Neural cell (in vitro differentiated cells): ENCODE results near the gene CASZ1. TPM values are rescaled to one million over a fixed set of nuclear protein-coding genes. Genes with fewer than 3 reads are reported as not detected.

Experiments
- H2AFZ ChIP-seq: fragments of 200-600, 300-800 bp; sonication (generic), shearing (Covaris generic); 2 replicates; pipeline ENCODE4 v1.6.0; 2014; ENCODE audit warnings: low read depth, mild to moderate bottlenecking, antibody characterized with exemption, low read length, moderate library complexity
- H3F3A ChIP-seq: fragments of 200-600 bp; shearing (Covaris generic); 2 replicates; pipeline ENCODE4 v1.6.1; 2016; ENCODE audit warnings: mild to moderate bottlenecking, moderate library complexity, mixed read lengths, antibody characterized with exemption, low read length; ENCODE audit not compliant: insufficient read depth, poor library complexity, severe bottlenecking
- H3K27ac ChIP-seq: fragments of 200-600, 300-800 bp; sonication (generic), shearing (Covaris generic); 2 replicates; pipeline ENCODE4 v1.5.1; 2014; ENCODE audit warnings: mild to moderate bottlenecking, low read length, moderate library complexity
- H3K27me3 ChIP-seq: fragments of 300-800, 200-600 bp; sonication (generic), shearing (Covaris generic); 2 replicates; pipeline ENCODE4 v1.6.0; 2014; ENCODE audit warnings: mild to moderate bottlenecking, low read depth, low read length, moderate library complexity; ENCODE audit not compliant: insufficient read depth
- H3K36me3 ChIP-seq: fragments of 300-800, 200-600 bp; sonication (generic), shearing (Covaris generic); 2 replicates; pipeline ENCODE4 v1.5.1; 2014; ENCODE audit warnings: mild to moderate bottlenecking, antibody characterized with exemption, low read length, moderate library complexity; ENCODE audit not compliant: insufficient read depth
- H3K4me2 ChIP-seq: fragments of 300-800, 200-600 bp; sonication (generic), shearing (Covaris generic); 2 replicates; pipeline ENCODE4 v1.6.0; 2014; ENCODE audit warnings: mild to moderate bottlenecking, low read length
- H3K4me3 ChIP-seq: fragments of 300-800, 200-600 bp; sonication (generic), shearing (Covaris generic); 2 replicates; pipeline ENCODE4 v1.5.1; 2014; ENCODE audit warnings: mild to moderate bottlenecking, low read length, moderate library complexity
- H3K79me2 ChIP-seq: fragments of 200-600 bp; shearing (Covaris generic); replicated peaks from 2 replicates; pipeline ENCODE4 v1.6.0; 2014; ENCODE audit warnings: mild to moderate bottlenecking, low read length, moderate library complexity; ENCODE audit not compliant: insufficient read depth
- H3K9ac ChIP-seq: fragments of 300-800, 200-600 bp; sonication (generic), shearing (Covaris generic); 2 replicates; pipeline ENCODE4 v1.6.1; 2016; ENCODE audit warnings: mild to moderate bottlenecking, low read length, mixed read lengths
- H3K9me2 ChIP-seq: fragments of 200-600 bp; shearing (Covaris generic); 2 replicates; pipeline ENCODE4 v1.6.1; 2016; ENCODE audit warnings: mild to moderate bottlenecking, low read length, mixed read lengths; ENCODE audit not compliant: insufficient read depth
- H3K9me3 ChIP-seq: fragments of 200-600, 300-800 bp; sonication (generic), shearing (Covaris generic); 2 replicates; pipeline ENCODE4 v1.6.1; 2016; ENCODE audit warnings: mild to moderate bottlenecking, mixed run types, low read length, moderate library complexity, mixed read lengths
- H4K20me1 ChIP-seq: fragments of 200-600 bp; shearing (Covaris generic); 2 replicates; pipeline ENCODE4 v1.6.1; 2016; ENCODE audit warnings: mild to moderate bottlenecking, mixed run types; ENCODE audit not compliant: insufficient read depth
- EP300 ChIP-seq: fragments of 450-650 bp; conservative IDR thresholded peaks from 2 replicates; pipeline ENCODE4 v1.6.1; 2014; ENCODE audit warnings: antibody characterized with exemption, mild to moderate bottlenecking, moderate library complexity; ENCODE audit not compliant: poor library complexity, severe bottlenecking
- EZH2 ChIP-seq: fragments of 200-600, 300-800 bp; shearing (Covaris generic), sonication (generic); IDR thresholded peaks from 2 replicates; pipeline ENCODE4 v1.6.1; 2014; ENCODE audit warnings: antibody characterized with exemption, low read length, borderline replicate concordance, mild to moderate bottlenecking; ENCODE audit not compliant: insufficient read depth, poor library complexity, severe bottlenecking
- MXI1 ChIP-seq: fragments of 450-650 bp; conservative IDR thresholded peaks from 2 replicates; pipeline ENCODE4 v1.6.1; 2014; ENCODE audit warnings: antibody characterized with exemption, mild to moderate bottlenecking; ENCODE audit not compliant: poor library complexity, severe bottlenecking
- POLR2AphosphoS5 ChIP-seq: IDR thresholded peaks from 2 replicates; pipeline ENCODE4 v1.6.1; 2012
- RAD21 ChIP-seq: fragments of 450-650 bp; conservative IDR thresholded peaks from 2 replicates; pipeline ENCODE4 v1.6.1; 2014; ENCODE audit warnings: antibody characterized with exemption, mild to moderate bottlenecking, moderate library complexity
- SMC3 ChIP-seq: fragments of 450-650 bp; conservative IDR thresholded peaks from 2 replicates; pipeline ENCODE4 v1.6.1; 2014; ENCODE audit warnings: antibody characterized with exemption, mild to moderate bottlenecking, moderate library complexity; ENCODE audit not compliant: poor library complexity
- TAF1 ChIP-seq: IDR thresholded peaks from 2 replicates; pipeline ENCODE4 v1.6.1; 2012; ENCODE audit warnings: low read depth
- polyA plus RNA-seq: library from polyadenylated mRNA; depleted of rRNA; stranded (reverse); fragments of >200 nt; gene quantifications from 2 replicates; pipeline ENCODE4 v1.2.3, GENCODE V29; 2014
- TF ChIP-seq, protein P1 (sequence below): IDR thresholded peaks from 2 replicates; pipeline ENCODE4 v1.6.1; 2012; ENCODE audit warnings: borderline replicate concordance
- TF ChIP-seq, protein P2 (sequence below): fragments of 450-650 bp; IDR thresholded peaks from 2 replicates; pipeline ENCODE4 v1.5.1; 2014; ENCODE audit warnings: antibody characterized with exemption, mild to moderate bottlenecking, moderate library complexity; ENCODE audit not compliant: poor library complexity, severe bottlenecking

CASZ1 gene
- polyA plus RNA-seq, 1 donor from 2014 or later, result 0.27 TPM

DNA sequence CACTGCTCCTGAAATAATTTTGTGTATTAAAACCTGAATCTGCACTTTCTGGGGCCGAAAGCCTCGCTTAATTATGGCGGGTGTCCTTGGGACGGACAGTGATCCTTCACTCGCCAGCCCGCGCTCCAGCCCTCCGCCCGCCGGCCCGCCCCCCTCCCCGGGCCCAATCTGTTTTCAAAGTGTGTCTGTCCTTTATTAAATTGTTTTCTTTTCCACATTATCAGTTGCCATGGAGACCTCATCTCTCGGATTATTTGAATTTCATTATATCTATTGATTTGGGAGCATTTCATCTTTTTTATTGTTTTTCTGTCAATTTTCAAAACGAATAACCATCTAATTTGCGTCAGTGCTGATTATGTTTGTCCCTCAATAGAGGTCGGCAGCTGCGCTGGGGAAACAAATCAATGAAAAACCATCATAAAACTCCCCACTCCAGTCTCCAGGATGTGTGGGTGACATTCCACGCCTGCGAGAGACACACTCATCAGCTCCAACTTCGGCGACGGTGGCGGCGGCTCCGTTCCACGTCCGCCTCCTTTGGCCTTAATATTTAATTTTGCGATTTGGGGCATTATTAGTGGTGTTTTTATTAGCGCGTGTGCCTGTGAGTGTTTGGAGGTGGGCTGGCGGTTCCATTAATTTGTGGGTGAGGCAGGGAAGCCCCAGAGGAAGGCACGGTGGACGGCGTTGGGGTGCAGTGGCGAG is 123.9 kb downstream of the CASZ1 start:
- Histone ChIP-seq H3K9me2 (no peaks in the 10 kb centered on the region), H3K9me3 (no peaks in the 10 kb centered on the region), H4K20me1 (no peaks in the 10 kb centered on the region), H2AFZ (no peak overlapping the region), H3F3A (no peaks in the 10 kb centered on the region), H3K4me2 (no peak overlapping the region), H3K9ac (no peak overlapping the region), H3K36me3 (no peaks in the 10 kb centered on the region), H3K27me3 (no peaks in the 10 kb centered on the region), H3K79me2 (no peaks in the 10 kb centered on the region), H3K27ac (no peak overlapping the region), H3K4me3 (no peak overlapping the region)
- TF ChIP-seq SMC3 (no peak), EP300 (no peak), RAD21 (no peak), MXI1 (no peak), POLR2AphosphoS5 (no peak), EZH2 (no peak), TAF1 (no peak)
- TF ChIP-seq, protein P1, sequence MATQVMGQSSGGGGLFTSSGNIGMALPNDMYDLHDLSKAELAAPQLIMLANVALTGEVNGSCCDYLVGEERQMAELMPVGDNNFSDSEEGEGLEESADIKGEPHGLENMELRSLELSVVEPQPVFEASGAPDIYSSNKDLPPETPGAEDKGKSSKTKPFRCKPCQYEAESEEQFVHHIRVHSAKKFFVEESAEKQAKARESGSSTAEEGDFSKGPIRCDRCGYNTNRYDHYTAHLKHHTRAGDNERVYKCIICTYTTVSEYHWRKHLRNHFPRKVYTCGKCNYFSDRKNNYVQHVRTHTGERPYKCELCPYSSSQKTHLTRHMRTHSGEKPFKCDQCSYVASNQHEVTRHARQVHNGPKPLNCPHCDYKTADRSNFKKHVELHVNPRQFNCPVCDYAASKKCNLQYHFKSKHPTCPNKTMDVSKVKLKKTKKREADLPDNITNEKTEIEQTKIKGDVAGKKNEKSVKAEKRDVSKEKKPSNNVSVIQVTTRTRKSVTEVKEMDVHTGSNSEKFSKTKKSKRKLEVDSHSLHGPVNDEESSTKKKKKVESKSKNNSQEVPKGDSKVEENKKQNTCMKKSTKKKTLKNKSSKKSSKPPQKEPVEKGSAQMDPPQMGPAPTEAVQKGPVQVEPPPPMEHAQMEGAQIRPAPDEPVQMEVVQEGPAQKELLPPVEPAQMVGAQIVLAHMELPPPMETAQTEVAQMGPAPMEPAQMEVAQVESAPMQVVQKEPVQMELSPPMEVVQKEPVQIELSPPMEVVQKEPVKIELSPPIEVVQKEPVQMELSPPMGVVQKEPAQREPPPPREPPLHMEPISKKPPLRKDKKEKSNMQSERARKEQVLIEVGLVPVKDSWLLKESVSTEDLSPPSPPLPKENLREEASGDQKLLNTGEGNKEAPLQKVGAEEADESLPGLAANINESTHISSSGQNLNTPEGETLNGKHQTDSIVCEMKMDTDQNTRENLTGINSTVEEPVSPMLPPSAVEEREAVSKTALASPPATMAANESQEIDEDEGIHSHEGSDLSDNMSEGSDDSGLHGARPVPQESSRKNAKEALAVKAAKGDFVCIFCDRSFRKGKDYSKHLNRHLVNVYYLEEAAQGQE, result no peak
- TF ChIP-seq, protein P2, sequence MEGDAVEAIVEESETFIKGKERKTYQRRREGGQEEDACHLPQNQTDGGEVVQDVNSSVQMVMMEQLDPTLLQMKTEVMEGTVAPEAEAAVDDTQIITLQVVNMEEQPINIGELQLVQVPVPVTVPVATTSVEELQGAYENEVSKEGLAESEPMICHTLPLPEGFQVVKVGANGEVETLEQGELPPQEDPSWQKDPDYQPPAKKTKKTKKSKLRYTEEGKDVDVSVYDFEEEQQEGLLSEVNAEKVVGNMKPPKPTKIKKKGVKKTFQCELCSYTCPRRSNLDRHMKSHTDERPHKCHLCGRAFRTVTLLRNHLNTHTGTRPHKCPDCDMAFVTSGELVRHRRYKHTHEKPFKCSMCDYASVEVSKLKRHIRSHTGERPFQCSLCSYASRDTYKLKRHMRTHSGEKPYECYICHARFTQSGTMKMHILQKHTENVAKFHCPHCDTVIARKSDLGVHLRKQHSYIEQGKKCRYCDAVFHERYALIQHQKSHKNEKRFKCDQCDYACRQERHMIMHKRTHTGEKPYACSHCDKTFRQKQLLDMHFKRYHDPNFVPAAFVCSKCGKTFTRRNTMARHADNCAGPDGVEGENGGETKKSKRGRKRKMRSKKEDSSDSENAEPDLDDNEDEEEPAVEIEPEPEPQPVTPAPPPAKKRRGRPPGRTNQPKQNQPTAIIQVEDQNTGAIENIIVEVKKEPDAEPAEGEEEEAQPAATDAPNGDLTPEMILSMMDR, result no peak

DNA sequence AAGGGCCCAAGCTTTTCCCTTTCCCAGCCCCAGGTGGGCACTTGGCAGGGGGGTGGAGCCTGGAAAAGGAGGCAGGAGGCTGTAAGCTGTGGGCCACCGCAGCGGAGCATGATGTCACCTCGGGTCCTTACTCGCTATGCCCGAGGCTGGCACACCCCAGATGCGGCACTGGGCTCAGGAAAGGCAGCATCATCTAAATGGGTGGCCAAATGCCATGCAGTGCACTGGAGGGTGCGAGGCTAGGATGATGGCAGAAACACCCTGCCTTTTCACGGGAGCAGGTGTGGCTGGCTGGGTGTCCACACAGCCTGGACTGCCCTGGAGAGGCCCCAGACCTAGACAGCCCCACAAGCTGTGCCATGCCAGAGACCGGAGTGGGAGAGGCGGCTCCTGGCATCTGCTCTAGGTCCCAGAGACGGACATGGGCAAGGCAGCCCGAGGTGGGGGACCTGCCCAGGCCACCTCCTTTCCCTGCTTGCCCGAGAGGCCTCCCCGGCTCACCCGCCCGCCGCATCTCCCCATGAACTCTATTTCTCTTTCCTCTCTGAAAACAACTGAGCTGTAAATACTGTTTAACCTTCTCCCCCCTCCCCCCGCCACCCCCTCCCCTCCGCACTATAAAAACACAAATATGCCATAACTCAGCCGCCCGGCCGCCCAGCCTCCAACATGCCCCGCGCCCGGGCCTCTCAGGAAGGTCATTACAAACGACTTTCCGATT is 124.7 kb downstream of the CASZ1 start:
- Histone ChIP-seq H2AFZ (no peak overlapping the region), H3K9ac (no peak overlapping the region), H3K27me3 (no peaks in the 10 kb centered on the region), H3K27ac (no peak overlapping the region), H3K9me2 (no peaks in the 10 kb centered on the region), H3K4me3 (no peak overlapping the region), H3K79me2 (no peaks in the 10 kb centered on the region), H3F3A (no peaks in the 10 kb centered on the region), H3K9me3 (no peaks in the 10 kb centered on the region), H3K36me3 (no peaks in the 10 kb centered on the region), H4K20me1 (no peaks in the 10 kb centered on the region), H3K4me2 (no peak overlapping the region)
- TF ChIP-seq TAF1, result no peak
- no peak for TF ChIP-seq RAD21
- TF ChIP-seq POLR2AphosphoS5, result no peak
- no peak for TF ChIP-seq EP300
- no peak for TF ChIP-seq MXI1
- no peak for TF ChIP-seq SMC3
- TF ChIP-seq EZH2, result no peak
- TF ChIP-seq, protein P1, result no peak
- TF ChIP-seq, protein P2, result no peak
